Right lobe of liver (tissue), 4 donors: ENCODE results near the gene SPRR1A.

Experiments used
- CTCF ChIP-seq, 4 donors: fragments of 200-600 bp in 3 of 4; fragments of 450-650 bp in 1 of 4; IDR thresholded peaks; one replicate each; pipeline versions ENCODE4 v1.5.1 to v1.8.0; 2016 to 2022; ENCODE audit warnings: antibody characterized with exemption in 4 of 4, mild to moderate bottlenecking in 2 of 4
- POLR2A ChIP-seq: fragments of 450-650 bp; IDR thresholded peaks from one replicate; pipeline ENCODE4 v1.6.1; 2017; ENCODE audit warnings: antibody characterized with exemption, mild to moderate bottlenecking
- donor health status: DM: no; HTN: no; CAD: no.
- donor health status: DM: no; HTN: no; CAD: no.
- donor health status: DM: no; HTN: yes; CAD: no.

GRCh38 chr1:152980676-152981075 is 3.2 kb upstream of the SPRR1A start:
- no peak for TF ChIP-seq CTCF (IDR thresholded peaks at IDR 0.05)
- TF ChIP-seq POLR2A, result no peak
